GM21619 (cell line): ENCODE results near the gene GADD45GIP1.
"Not testable (repeated sequence)": the region's sequence is repeated elsewhere in the genome, so short reads cannot be mapped to it uniquely, and the experiment has no call there.

Experiments used
- ATAC-seq: cut with Tn5 transposase; IDR thresholded peaks from one replicate; pipeline ENCODE4 v1.9.1; 2021; ENCODE audit not compliant: unreplicated experiment

The GADD45GIP1 gene

GRCh38 chr19:12990431-12990830 lies 33.4 kb upstream of the GADD45GIP1 start:
- ATAC-seq: no peak

DNA sequence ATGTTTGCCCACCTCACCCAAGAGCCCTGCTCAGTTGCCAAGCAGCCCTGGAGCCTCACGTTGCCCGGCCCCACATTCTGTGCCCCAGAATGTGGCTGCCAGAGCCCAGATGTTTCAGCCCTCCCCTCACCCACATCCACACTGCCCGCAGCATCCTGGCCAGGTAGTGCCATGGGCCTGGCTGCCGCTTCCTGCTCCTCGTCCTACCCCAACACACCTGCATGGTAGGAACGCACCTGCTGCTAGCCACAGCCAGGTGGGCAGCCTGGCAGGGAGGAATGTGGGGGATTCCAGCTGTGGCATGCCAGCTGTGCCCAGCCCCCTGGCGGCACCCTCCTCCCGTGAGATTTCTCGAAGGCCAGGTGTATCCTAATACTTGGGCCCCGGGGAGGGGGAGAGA lies 30.8 kb upstream of the GADD45GIP1 start:
- ATAC-seq: no peak

DNA sequence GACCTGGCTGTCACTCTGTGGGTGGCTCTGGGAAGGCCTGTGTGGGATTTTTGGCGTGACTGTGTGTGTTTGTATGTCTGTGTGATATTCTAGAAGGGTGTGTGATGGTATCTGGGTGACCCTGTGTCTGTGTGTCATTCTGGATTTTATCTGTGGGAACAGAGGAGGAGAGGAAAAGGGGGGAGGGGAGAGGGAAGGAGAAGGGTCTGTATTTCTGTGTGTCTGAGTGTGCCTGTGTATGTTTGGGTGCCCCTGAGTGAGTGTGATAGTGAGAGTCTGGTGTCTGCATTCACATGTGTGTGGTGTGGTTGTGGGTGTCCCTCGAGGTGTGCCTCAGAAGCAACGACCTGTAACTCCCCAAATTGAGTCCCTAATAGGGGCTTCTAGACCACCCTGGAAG lies 30.2 kb upstream of the GADD45GIP1 start:
- no peak for ATAC-seq

DNA sequence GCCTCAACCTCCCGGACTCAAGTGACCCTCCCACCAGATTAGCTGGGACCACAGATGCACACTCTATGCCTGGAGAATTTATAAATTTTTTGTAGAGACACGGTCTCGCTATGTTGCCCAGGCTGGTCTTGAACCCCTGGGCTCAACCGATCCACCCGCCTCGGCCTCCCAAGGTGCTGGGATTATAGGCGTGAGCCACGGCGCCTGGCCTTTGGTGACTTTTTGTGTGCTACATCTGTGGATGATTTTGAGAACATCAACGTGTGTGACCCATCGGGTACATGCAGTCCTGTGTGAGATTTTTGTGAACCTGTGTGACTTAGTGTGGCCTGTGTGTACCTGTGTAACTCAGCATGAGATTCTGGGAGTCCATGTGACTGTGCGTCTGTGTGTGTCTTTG lies 29.7 kb upstream of the GADD45GIP1 start:
- ATAC-seq: no peak

GRCh38 chr19:12985049-12985776 lies 28.2 kb upstream of the GADD45GIP1 start:
- ATAC-seq: no peak

GRCh38 chr19:12984683-12985048 lies 27.6 kb upstream of the GADD45GIP1 start:
- ATAC-seq: no peak

GRCh38 chr19:12984143-12984627 lies 27.2 kb upstream of the GADD45GIP1 start:
- ATAC-seq: no peak

GRCh38 chr19:12983542-12984142 lies 26.6 kb upstream of the GADD45GIP1 start:
- ATAC-seq: no peak

- no peak for ATAC-seq
Measured at GRCh38 chr19:12983091-12983490, 26.1 kb upstream of the GADD45GIP1 start.

DNA sequence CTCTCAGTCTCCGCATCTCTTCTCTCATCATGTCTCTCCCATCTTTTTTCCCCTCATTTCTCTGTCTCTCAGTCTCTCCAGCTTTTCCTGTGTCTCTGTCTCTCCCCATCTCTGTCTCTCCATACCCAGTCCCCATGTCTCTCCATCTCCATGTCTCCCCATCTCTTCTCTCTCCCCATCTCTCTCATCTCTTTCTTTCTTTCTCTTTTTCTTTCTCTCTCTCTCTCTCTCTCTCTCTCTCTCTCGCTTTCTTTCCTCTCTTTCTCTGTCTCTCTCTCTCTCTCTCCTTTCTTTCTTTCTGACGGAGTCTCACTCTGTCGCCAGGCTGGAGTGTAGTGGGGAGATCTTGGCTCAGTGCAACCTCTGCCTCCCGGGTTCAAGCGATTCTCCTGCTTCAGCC lies 25.6 kb upstream of the GADD45GIP1 start:
- ATAC-seq: no peak

- ATAC-seq: no peak
Measured at GRCh38 chr19:12979974-12980373, 23.0 kb upstream of the GADD45GIP1 start.

GRCh38 chr19:12976109-12976508 lies 19.1 kb upstream of the GADD45GIP1 start:
- not testable (repeated sequence) for ATAC-seq

- ATAC-seq: no peak
Measured at GRCh38 chr19:12975221-12975741, 18.3 kb upstream of the GADD45GIP1 start.

DNA sequence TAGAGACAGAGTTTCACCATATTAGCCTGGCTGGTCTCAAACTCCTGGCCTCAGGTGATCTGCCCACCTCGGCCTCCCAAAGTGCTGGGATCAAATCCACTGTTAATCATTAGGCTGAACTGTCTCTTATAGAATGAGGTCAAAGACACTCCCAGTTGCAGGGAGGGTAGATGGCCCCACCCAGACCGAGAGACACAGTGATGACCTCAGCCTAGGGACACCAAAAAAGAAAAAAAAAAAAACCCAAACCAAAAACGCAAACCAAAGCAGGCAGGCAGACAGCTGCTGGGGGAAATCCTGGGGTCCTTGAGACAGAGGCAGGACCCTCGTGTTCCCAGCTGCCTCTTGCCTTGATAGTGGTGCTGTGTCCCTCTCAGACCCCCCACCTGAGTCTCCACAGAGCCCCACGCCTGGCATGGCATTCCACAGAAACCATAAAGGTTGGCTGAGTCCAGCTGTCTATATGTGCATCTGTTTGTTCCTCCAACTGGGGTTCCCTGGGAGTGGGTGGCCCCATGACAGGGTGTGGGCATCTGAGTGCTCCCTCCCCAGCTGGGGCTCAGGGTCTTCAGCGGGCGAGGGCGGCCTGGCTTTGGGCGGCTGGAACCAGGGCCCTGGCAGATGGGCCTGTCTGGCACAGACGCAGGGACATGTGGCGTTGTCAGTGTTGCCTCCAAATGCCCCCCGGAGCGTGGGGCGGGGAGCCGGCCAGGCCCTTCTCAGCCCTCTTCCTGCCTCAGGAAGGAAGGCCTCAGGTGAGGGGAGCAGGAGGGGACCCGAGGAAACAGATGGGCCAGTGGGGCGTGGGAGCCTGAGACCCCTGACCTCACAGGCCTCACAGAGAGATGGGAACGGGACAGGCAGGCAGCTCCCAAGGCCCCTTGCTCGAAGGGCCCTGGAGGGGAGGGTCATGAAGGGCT lies 17.5 kb upstream of the GADD45GIP1 start:
- no peak for ATAC-seq

DNA sequence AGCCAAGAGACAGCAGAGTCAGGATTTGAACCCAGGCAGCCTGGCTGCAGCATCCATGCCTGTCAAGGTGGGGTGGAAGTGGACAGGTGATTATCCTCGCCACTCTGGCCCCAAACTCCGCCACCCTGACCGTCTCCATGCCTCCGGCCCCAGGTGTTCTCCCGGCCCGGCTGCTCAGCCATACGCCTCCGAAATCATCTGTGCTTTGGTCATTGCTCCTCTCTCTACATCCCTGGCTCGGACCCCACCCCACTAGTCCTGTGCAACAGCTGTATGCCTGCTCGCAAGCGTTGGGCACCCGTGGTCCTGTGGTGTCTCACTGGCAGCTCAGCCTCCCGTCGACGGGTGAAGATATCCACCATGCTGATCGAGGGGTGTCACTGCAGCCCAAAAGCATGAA lies 16.2 kb upstream of the GADD45GIP1 start:
- ATAC-seq: no peak

- no peak for ATAC-seq
Measured at GRCh38 chr19:12970070-12970820, 13.2 kb upstream of the GADD45GIP1 start.

GRCh38 chr19:12969292-12969988 lies 12.4 kb upstream of the GADD45GIP1 start, which contains the start of gene DAND5:
Gene DAND5 (plus strand): TSS chr19:12969576. CDS start chr19:12969661, 85 bp downstream.
- no peak for ATAC-seq

- ATAC-seq: no peak
Measured at GRCh38 chr19:12967907-12968306, 10.9 kb upstream of the GADD45GIP1 start.

DNA sequence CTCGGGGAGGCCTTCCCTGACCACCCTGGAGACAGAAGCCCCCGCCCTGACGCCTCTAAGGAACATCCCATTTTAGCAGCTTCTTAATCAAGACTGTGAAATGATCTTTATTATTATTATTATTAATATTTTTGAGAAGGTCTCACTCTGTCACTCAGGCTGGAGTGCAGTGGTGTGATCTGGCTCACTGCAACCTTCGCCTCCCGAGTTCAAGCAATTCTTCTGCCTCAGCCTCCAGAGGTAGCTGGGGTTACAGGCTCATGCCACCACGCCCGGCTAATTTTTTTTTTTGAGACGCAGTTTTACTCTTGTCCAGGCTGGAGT lies 8.8 kb upstream of the GADD45GIP1 start:
- no peak for ATAC-seq
